A549 (cell line): ENCODE measurements around the gene TMEM108. TPM values are rescaled to one million over a fixed set of nuclear protein-coding genes. Genes with fewer than 3 reads are reported as not detected.

ENCODE experiments used
- ATAC-seq, 2 experiments: fragments of 200-7000 bp in 1 of 2; fragments of >200 bp in 1 of 2; cut with Nextera tagmentation in 1 of 2; cut with Tn5 transposase in 1 of 2; 3 replicates each; pipeline versions ENCODE4 v1.8.0 to v1.9.1; 2018 to 2020; ENCODE audit warnings: mild to moderate bottlenecking in 1 of 2, moderate library complexity in 1 of 2
- CTCF ChIA-PET: fragments of 300-600 bp; sonication (Branson Sonifier 250); formaldehyde crosslinking; extraction: SDS; loops from one replicate; lab custom pipeline; 2021; ENCODE audit warnings: antibody characterized with exemption, inconsistent platforms; lab: Yijun Ruan, JAX
- POLR2A ChIA-PET: fragments of 350-600 bp; formaldehyde crosslinking; extraction: SDS; loops from one replicate; lab custom pipeline; 2021; ENCODE audit warnings: antibody characterized with exemption, inconsistent platforms; lab: Yijun Ruan, JAX
- DNase-seq, 2 experiments: peaks; one replicate each; pipeline versions ENCODE4 v3.0.0 to v3.0.0-alpha.2; 2011 to 2016; ENCODE audit warnings: low read depth in 1 of 2, low spot score in 1 of 2
- FAIRE-seq: peaks from 2 replicates; lab custom pipeline; 2011; peaks lifted over from hg19 to GRCh38; lab: Jason Lieb, UNC
- H3K27ac ChIP-seq, 2 experiments: fragments of >200 bp; sonication (Bioruptor Twin); formaldehyde crosslinking; 3 replicates each; pipeline ENCODE4 v1.5.1; 2016 to 2017
- H3K4me1 ChIP-seq: fragments of >200 bp; sonication (Bioruptor Twin); formaldehyde crosslinking; 3 replicates; pipeline ENCODE4 v1.6.1; 2016
- H3K4me2 ChIP-seq: fragments of >200 bp; sonication (Bioruptor Twin); formaldehyde crosslinking; 3 replicates; pipeline ENCODE4 v1.6.1; 2016
- H3K4me3 ChIP-seq: fragments of >200 bp; sonication (Bioruptor Twin); formaldehyde crosslinking; 3 replicates; pipeline ENCODE4 v1.5.1; 2016
- H3K9me3 ChIP-seq: fragments of >200 bp; sonication (Bioruptor Twin); formaldehyde crosslinking; 3 replicates; pipeline ENCODE4 v1.6.1; 2016
- CBX2 ChIP-seq: fragments of 200-600 bp; sonication (generic); IDR thresholded peaks from 2 replicates; pipeline ENCODE4 v1.6.1; 2016; ENCODE audit warnings: low read depth, mild to moderate bottlenecking, borderline replicate concordance
- CEBPB ChIP-seq, 2 experiments: fragments of >200 bp in 1 of 2; sonication (Bioruptor Twin) in 1 of 2; formaldehyde crosslinking in 1 of 2; IDR thresholded peaks; 2 replicates each; pipeline ENCODE4 v1.6.1; 2012 to 2016
- ESRRA ChIP-seq: fragments of 150-350 bp; IDR thresholded peaks from 2 replicates; pipeline ENCODE4 v1.6.1; 2014; ENCODE audit warnings: mild to moderate bottlenecking, low read length, borderline replicate concordance
- FOXS1 ChIP-seq: fragments of 250-450 bp; sonication (Bioruptor Pico); IDR thresholded peaks from 2 replicates; pipeline ENCODE4 v1.5.0; 2020; ENCODE audit warnings: mild to moderate bottlenecking, moderate library complexity
- GATA3 ChIP-seq: IDR thresholded peaks from 2 replicates; pipeline ENCODE4 v1.6.1; 2012; ENCODE audit warnings: borderline replicate concordance
- HOXB13 ChIP-seq: fragments of 250-450 bp; sonication (Bioruptor Pico); IDR thresholded peaks from 2 replicates; pipeline ENCODE4 v1.5.0; 2020; ENCODE audit warnings: low read depth, mild to moderate bottlenecking, moderate library complexity
- JUN ChIP-seq, 2 experiments: fragments of >200 bp; sonication (Bioruptor Twin); formaldehyde crosslinking; IDR thresholded peaks; 2 replicates in 1 of 2; 3 replicates in 1 of 2; pipeline ENCODE4 v1.6.1; 2016 to 2017
- KDM5A ChIP-seq: fragments of 200-600 bp; sonication (generic); IDR thresholded peaks from 2 replicates; pipeline ENCODE4 v1.6.1; 2016; ENCODE audit warnings: antibody characterized with exemption, mild to moderate bottlenecking
- MAZ ChIP-seq: fragments of 150-350 bp; IDR thresholded peaks from 2 replicates; pipeline ENCODE4 v1.6.1; 2014; ENCODE audit warnings: antibody characterized with exemption, low read depth, low read length, borderline replicate concordance
- MYC ChIP-seq: IDR thresholded peaks from 2 replicates; pipeline ENCODE4 v1.6.1; 2012; ENCODE audit warnings: mild to moderate bottlenecking, inconsistent platforms, low read length, improper control_type of control experiment, borderline replicate concordance
- NPAS2 ChIP-seq: fragments of 250-450 bp; sonication (Bioruptor Pico); IDR thresholded peaks from 2 replicates; pipeline ENCODE4 v1.8.0; 2022; ENCODE audit warnings: mild to moderate bottlenecking, moderate library complexity, borderline replicate concordance
- RAD21 ChIP-seq, 2 experiments: fragments of >200 bp in 1 of 2; sonication (Bioruptor Twin) in 1 of 2; formaldehyde crosslinking in 1 of 2; IDR thresholded peaks in 1 of 2; conservative IDR thresholded peaks in 1 of 2; 2 replicates in 1 of 2; 3 replicates in 1 of 2; pipeline ENCODE4 v1.6.1; 2012 to 2018; ENCODE audit warnings: inconsistent platforms in 1 of 2
- RARB ChIP-seq: fragments of 250-450 bp; sonication (Bioruptor Pico); IDR thresholded peaks from 2 replicates; pipeline ENCODE4 v1.8.0; 2021; ENCODE audit warnings: mild to moderate bottlenecking, moderate library complexity
- RCOR1 ChIP-seq: fragments of 150-350 bp; IDR thresholded peaks from 2 replicates; pipeline ENCODE4 v1.6.1; 2014; ENCODE audit warnings: antibody characterized with exemption, low read length, low read depth
- TFCP2L1 ChIP-seq: fragments of 250-450 bp; sonication (Bioruptor Pico); IDR thresholded peaks from 2 replicates; pipeline ENCODE4 v1.5.0; 2021; ENCODE audit warnings: mild to moderate bottlenecking
- TP53 ChIP-seq: fragments of 250-450 bp; sonication (Bioruptor Pico); IDR thresholded peaks from 2 replicates; pipeline ENCODE4 v1.5.0; 2021; ENCODE audit warnings: mild to moderate bottlenecking, moderate library complexity
- WGBS: methylation state at CpG from one replicate; pipeline ENCODE4 v1.1.6; 2017; ENCODE audit errors: missing lambda C conversion rate; 5-methylcytosine and 5-hydroxymethylcytosine counted together
- polyA plus RNA-seq, 4 experiments: library from polyadenylated mRNA; depleted of rRNA in 3 of 4; stranded (reverse); fragments of >200 nt; fragmentation: RNase III in 1 of 4; extraction: RNeasy Plus Mini Kit Qiagen cat#74134 plus additional on column Dnase treatment in 1 of 4; gene quantifications; 2 replicates in 3 of 4; 3 replicates in 1 of 4; pipeline ENCODE4 v1.2.3, GENCODE V29; 2011 to 2017
- TF ChIP-seq, protein P1 (sequence below): fragments of 200-600 bp; sonication (generic); IDR thresholded peaks from 2 replicates; pipeline ENCODE4 v1.6.1; 2016; ENCODE audit warnings: antibody characterized with exemption, mild to moderate bottlenecking, moderate library complexity
- TF ChIP-seq, protein P2 (sequence below): fragments of 250-450 bp; sonication (Bioruptor Pico); IDR thresholded peaks from 2 replicates; pipeline ENCODE4 v1.5.0; 2020; ENCODE audit warnings: low read depth, mild to moderate bottlenecking, moderate library complexity
- TF ChIP-seq, protein P3 (sequence below): fragments of >200 bp; sonication (Bioruptor Twin); formaldehyde crosslinking; IDR thresholded peaks from 3 replicates; pipeline ENCODE4 v1.5.1; 2016
- TF ChIP-seq, protein P4 (sequence below): IDR thresholded peaks from 2 replicates; pipeline ENCODE4 v1.6.1; 2012

Gene TMEM108
- polyA plus RNA-seq, 2 of the 4 experiments (the other 2 are of a cell fraction), result not detected

DNA sequence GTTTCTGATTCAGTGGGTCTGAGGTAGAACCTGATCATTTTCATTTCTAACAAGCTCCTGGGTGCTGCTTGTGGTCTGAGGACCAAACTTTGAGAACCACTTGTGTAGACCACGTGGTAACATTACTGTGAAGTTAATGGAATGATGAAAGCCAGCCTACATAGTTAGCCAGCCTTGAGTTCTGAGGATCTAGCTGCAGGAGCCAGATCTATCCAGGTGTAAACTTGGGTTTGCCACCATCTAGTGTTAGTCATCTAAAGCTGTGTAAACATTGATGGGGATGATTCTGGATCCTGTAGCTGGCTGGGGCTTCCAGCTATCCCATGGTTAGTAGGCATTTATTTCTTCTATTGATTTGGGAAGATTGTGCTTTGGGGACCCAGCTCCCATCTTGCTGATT is 170.0 kb downstream of the TMEM108 start (continued):
- TF ChIP-seq, protein P1, sequence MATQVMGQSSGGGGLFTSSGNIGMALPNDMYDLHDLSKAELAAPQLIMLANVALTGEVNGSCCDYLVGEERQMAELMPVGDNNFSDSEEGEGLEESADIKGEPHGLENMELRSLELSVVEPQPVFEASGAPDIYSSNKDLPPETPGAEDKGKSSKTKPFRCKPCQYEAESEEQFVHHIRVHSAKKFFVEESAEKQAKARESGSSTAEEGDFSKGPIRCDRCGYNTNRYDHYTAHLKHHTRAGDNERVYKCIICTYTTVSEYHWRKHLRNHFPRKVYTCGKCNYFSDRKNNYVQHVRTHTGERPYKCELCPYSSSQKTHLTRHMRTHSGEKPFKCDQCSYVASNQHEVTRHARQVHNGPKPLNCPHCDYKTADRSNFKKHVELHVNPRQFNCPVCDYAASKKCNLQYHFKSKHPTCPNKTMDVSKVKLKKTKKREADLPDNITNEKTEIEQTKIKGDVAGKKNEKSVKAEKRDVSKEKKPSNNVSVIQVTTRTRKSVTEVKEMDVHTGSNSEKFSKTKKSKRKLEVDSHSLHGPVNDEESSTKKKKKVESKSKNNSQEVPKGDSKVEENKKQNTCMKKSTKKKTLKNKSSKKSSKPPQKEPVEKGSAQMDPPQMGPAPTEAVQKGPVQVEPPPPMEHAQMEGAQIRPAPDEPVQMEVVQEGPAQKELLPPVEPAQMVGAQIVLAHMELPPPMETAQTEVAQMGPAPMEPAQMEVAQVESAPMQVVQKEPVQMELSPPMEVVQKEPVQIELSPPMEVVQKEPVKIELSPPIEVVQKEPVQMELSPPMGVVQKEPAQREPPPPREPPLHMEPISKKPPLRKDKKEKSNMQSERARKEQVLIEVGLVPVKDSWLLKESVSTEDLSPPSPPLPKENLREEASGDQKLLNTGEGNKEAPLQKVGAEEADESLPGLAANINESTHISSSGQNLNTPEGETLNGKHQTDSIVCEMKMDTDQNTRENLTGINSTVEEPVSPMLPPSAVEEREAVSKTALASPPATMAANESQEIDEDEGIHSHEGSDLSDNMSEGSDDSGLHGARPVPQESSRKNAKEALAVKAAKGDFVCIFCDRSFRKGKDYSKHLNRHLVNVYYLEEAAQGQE, result no peak
- TF ChIP-seq KDM5A, result no peak
- no peak for TF ChIP-seq CBX2
- no peak for TF ChIP-seq CEBPB (IDR thresholded peaks at IDR 0.05)
- no peak for TF ChIP-seq NPAS2 (CRISPR knock-in tag)
- no peak for TF ChIP-seq TFCP2L1 (CRISPR knock-in tag)

DNA sequence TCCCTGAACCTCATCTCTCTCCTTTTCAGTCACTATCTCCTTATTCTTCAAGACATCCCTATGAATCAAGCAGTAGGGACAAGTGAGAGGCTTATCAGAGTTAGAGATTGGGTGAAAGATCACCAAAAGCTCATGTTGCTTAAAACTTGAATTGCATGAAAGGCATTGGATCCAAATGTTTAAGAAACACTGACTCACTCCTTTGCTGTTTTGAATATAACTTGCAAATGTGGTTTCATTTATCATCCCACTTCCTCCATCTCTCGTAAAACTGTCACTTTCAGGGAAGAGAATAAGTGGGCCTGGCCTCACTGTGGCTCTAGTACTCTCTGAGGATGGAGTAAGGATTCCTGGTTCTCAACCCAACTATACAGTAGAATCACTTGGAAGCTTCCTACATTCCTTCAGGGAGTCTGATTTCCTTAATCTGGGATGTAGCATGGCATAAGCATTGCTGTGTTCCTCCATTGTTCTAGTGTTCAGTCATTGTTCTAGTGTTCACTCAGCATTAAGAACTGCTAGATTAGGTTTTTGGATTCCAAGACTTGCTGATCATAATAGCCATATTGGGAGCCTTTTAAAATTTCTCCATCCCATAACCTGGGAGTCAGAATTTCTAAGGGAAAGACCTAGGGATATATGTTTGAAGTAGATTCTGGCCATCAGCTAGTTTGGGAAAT is 171.8 kb downstream of the TMEM108 start:
- WGBS, result 5% methylated on average over 1 of the region's 1 CpG
- no peak for FAIRE-seq
- Histone ChIP-seq H3K4me3 (no peak overlapping the region), H3K27ac (no peak overlapping the region), H3K9me3 (no peaks in the 10 kb centered on the region), H3K4me1 (no peaks in the 10 kb centered on the region), H3K4me2 (no peak overlapping the region)
- POLR2A ChIA-PET, result no interaction called here
- DNase-seq, result no peak
- TF ChIP-seq, protein P2, sequence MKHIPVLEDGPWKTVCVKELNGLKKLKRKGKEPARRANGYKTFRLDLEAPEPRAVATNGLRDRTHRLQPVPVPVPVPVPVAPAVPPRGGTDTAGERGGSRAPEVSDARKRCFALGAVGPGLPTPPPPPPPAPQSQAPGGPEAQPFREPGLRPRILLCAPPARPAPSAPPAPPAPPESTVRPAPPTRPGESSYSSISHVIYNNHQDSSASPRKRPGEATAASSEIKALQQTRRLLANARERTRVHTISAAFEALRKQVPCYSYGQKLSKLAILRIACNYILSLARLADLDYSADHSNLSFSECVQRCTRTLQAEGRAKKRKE (CRISPR knock-in tag), result no peak
- TF ChIP-seq RCOR1, result no peak
- TF ChIP-seq CBX2, result no peak
- TF ChIP-seq FOXS1, result no peak
- no peak for TF ChIP-seq JUN (IDR thresholded peaks at IDR 0.05)
- no peak for TF ChIP-seq RAD21 (conservative IDR thresholded peaks at IDR 0.05 in 1 of 2, IDR thresholded peaks at IDR 0.05 in 1 of 2)
- no peak for TF ChIP-seq GATA3
- no peak for TF ChIP-seq TP53
- TF ChIP-seq RARB (CRISPR knock-in tag), result no peak
- no peak for TF ChIP-seq MYC
- TF ChIP-seq CEBPB (IDR thresholded peaks at IDR 0.05), result no peak
- no peak for TF ChIP-seq NPAS2 (CRISPR knock-in tag)
- no peak for TF ChIP-seq HOXB13 (CRISPR knock-in tag)
- TF ChIP-seq, protein P3, sequence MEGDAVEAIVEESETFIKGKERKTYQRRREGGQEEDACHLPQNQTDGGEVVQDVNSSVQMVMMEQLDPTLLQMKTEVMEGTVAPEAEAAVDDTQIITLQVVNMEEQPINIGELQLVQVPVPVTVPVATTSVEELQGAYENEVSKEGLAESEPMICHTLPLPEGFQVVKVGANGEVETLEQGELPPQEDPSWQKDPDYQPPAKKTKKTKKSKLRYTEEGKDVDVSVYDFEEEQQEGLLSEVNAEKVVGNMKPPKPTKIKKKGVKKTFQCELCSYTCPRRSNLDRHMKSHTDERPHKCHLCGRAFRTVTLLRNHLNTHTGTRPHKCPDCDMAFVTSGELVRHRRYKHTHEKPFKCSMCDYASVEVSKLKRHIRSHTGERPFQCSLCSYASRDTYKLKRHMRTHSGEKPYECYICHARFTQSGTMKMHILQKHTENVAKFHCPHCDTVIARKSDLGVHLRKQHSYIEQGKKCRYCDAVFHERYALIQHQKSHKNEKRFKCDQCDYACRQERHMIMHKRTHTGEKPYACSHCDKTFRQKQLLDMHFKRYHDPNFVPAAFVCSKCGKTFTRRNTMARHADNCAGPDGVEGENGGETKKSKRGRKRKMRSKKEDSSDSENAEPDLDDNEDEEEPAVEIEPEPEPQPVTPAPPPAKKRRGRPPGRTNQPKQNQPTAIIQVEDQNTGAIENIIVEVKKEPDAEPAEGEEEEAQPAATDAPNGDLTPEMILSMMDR, result no peak
- no peak for TF ChIP-seq ESRRA
- TF ChIP-seq, protein P4, sequence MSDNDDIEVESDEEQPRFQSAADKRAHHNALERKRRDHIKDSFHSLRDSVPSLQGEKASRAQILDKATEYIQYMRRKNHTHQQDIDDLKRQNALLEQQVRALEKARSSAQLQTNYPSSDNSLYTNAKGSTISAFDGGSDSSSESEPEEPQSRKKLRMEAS, result no peak
- TF ChIP-seq MAZ, result no peak
- no peak for ATAC-seq
- CTCF ChIA-PET, result no interaction called here
